ENCODE data around the gene PHLDB2.

GRCh38 chr3:111819927-111820326 is 39.1 kb upstream of the PHLDB2 start:
- TF ChIP-seq FOXK2 (IDR thresholded peaks at IDR 0.05) (no peak), FOXM1 (IDR thresholded peaks at IDR 0.05; ENCODE audit: borderline replicate concordance) (no peak)

Data from HEK293T (cell line).